ENCODE data around the gene FAM200A.
A peak's percentile ranks its signal among the peaks of the same experiment; 100 is the strongest.
"Not testable (repeated sequence)": the region's sequence is repeated elsewhere in the genome, so short reads cannot be mapped to it uniquely, and the experiment has no call there.

Gene FAM200A

GRCh38 chr7:99551767-99552463 is at the start of gene FAM200A:
FAM200A (minus strand) TSS chr7:99552114; CDS start chr7:99548407, 3,707 bp downstream.
- Mint-ChIP-seq H3K27me3 (no peaks in the 10 kb centered on the region), H3K4me1 (peaks cover 39% of the 10 kb centered on the region), H3K9me3 (peaks cover 7% of the 10 kb centered on the region), H3K36me3 (peaks cover 59% of the 10 kb centered on the region), H3K27ac (peak within 1 kb of the TSS; percentile 89), H3K4me3 (peak within 1 kb of the TSS; percentile 83)
- DNase-seq = peak; percentile 90
- CTCF ChIA-PET = no interaction called here

GRCh38 chr7:99599836-99600235 is 47.9 kb upstream of the FAM200A start:
- Mint-ChIP-seq H3K36me3 (no peaks in the 10 kb centered on the region), H3K4me1 (peaks cover 8% of the 10 kb centered on the region), H3K27ac (no peak overlapping the region), H3K9me3 (no peaks in the 10 kb centered on the region), H3K27me3 (no peaks in the 10 kb centered on the region), H3K4me3 (no peak overlapping the region)
- CTCF ChIA-PET = no interaction called here
- no peak for DNase-seq

- Mint-ChIP-seq H3K4me3 (no peak within 1 kb of the TSS), H3K9me3 (no peaks in the 10 kb centered on the region), H3K4me1 (peaks cover 5% of the 10 kb centered on the region), H3K27ac (no peak within 1 kb of the TSS), H3K36me3 (no peaks in the 10 kb centered on the region), H3K27me3 (no peaks in the 10 kb centered on the region)
- peak; percentile 77 for DNase-seq
- CTCF ChIA-PET = no interaction called here
These were observed 46.0 kb upstream of the FAM200A start, which contains the start of gene TMEM225B for GRCh38 chr7:99597762-99598501. TMEM225B (plus strand) TSS chr7:99598267; CDS start chr7:99604389, 6,122 bp downstream.

DNA sequence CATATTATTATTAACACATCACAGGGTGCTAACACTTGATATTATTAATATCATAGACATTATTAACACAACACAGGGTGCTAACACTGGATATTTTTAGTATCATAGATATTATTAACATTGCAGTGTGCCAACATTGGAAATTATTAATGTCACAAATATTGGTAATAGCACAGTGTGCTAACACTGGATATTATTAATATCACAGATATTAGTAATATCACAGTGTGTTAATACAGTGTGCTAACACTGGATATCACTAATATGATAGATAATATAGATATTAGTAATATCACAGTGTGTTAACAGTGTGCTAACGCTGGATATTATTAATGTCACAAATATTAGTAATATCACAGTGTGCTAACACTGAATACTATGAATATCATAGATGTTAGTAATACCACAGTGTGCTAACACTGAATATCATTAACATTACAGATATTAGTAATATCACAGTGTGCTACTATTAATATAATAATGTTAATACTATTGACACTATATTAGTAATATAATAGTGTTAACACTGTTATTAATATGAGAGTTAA is 44.6 kb upstream of the FAM200A start:
- no peaks in the 10 kb centered on the region for H3K36me3 Mint-ChIP-seq
- no peaks in the 10 kb centered on the region for H3K9me3 Mint-ChIP-seq
- H3K4me1 Mint-ChIP-seq = no peaks in the 10 kb centered on the region
- no peaks in the 10 kb centered on the region for H3K27me3 Mint-ChIP-seq
- no peak for DNase-seq
- CTCF ChIA-PET = no interaction called here
- H3K27ac Mint-ChIP-seq = no peak overlapping the region
- no peak overlapping the region for H3K4me3 Mint-ChIP-seq

- H3K27ac Mint-ChIP-seq = no peak overlapping the region
- no peaks in the 10 kb centered on the region for H3K4me1 Mint-ChIP-seq
- H3K36me3 Mint-ChIP-seq = no peaks in the 10 kb centered on the region
- no peak overlapping the region for H3K4me3 Mint-ChIP-seq
- H3K27me3 Mint-ChIP-seq = no peaks in the 10 kb centered on the region
- no peaks in the 10 kb centered on the region for H3K9me3 Mint-ChIP-seq
- DNase-seq = no peak
- CTCF ChIA-PET = no interaction called here
These were observed 43.2 kb upstream of the FAM200A start for GRCh38 chr7:99594948-99595745.

- Mint-ChIP-seq H3K4me3 (no peak overlapping the region), H3K9me3 (no peaks in the 10 kb centered on the region), H3K27me3 (peaks cover 4% of the 10 kb centered on the region), H3K36me3 (no peaks in the 10 kb centered on the region), H3K27ac (no peak overlapping the region), H3K4me1 (no peaks in the 10 kb centered on the region)
- DNase-seq = no peak
- CTCF ChIA-PET = no interaction called here
These were observed 37.0 kb upstream of the FAM200A start for GRCh38 chr7:99588868-99589267.

DNA sequence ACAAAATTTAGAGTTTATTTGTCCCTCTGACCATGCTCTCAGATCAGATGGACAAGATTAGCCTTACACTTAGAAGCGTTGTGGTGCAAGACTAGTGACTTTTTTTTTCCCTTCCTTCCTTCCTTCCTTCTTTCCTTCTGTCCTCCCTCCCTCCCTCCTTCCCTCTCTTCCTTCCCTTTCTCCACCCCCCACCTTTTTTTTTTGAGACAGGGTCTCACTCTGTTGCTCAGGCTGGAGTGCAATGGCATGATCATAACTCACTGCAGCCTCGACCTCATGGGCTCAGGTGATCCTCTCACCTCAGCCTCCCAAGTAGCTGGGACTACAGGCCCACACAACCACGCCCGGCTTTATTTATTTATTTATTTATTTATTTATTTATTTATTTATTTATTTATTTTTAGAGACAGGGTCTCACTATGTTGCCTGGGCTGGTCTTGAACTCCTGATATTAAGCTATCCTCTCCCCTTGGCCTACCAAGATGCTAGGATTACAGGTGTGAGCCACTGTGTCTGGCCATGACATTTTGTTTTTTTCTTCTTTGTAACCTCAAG is 28.9 kb upstream of the FAM200A start:
- CTCF ChIA-PET = interaction anchor here (0.7 to 0.8 kb wide), 2 partner anchors 23 to 121 kb away, joined by 3 read pairs; no protein-coding TSS in a partner anchor
- not testable (repeated sequence) for H3K27ac Mint-ChIP-seq, H3K36me3 Mint-ChIP-seq, H3K9me3 Mint-ChIP-seq, DNase-seq
- peak overlapping the region; percentile 67 for H3K4me3 Mint-ChIP-seq
- peaks cover 17% of the 10 kb centered on the region for H3K4me1 Mint-ChIP-seq
- H3K27me3 Mint-ChIP-seq = peaks cover 17% of the 10 kb centered on the region

GRCh38 chr7:99579956-99580777 is 28.3 kb upstream of the FAM200A start:
- DNase-seq = peak; percentile 57
- Mint-ChIP-seq H3K27me3 (peaks cover 17% of the 10 kb centered on the region), H3K4me1 (peaks cover 17% of the 10 kb centered on the region), H3K9me3 (no peaks in the 10 kb centered on the region), H3K27ac (no peak overlapping the region), H3K4me3 (peak overlapping the region; percentile 67), H3K36me3 (no peaks in the 10 kb centered on the region)
- CTCF ChIA-PET = interaction anchor here (0.7 to 0.8 kb wide), 2 partner anchors 23 to 120 kb away, joined by 3 read pairs; no protein-coding TSS in a partner anchor

- CTCF ChIA-PET = no interaction called here
- peaks cover 17% of the 10 kb centered on the region for H3K4me1 Mint-ChIP-seq
- DNase-seq = no peak
These were observed 27.5 kb upstream of the FAM200A start for GRCh38 chr7:99579281-99579955.

DNA sequence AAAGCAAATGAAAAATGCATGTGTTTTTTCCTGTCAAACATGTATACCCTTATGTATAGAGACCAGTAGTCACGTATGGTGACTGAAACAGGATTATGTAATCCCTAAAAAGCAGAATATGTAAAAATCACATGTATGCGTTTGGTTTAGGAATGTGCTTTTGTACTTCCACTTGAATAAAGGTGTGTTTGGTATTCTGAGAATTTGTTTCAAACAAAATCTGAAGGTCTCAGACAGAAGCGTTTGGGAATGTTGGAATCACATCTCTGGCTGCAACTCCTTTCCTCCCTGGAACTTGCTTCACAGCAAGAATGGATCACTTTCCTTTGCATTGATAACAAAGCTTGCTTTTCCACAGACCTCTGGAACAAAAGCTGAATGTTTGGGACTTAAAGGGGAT is 24.3 kb upstream of the FAM200A start:
- Mint-ChIP-seq H3K27me3 (peaks cover 9% of the 10 kb centered on the region), H3K4me3 (no peak overlapping the region), H3K36me3 (peaks cover 26% of the 10 kb centered on the region), H3K9me3 (no peaks in the 10 kb centered on the region), H3K4me1 (peaks cover 17% of the 10 kb centered on the region), H3K27ac (no peak overlapping the region)
- CTCF ChIA-PET = no interaction called here
- no peak for DNase-seq

More at GRCh38 chr7:99579281-99579955, 27.5 kb upstream of the FAM200A start:
- H3K27ac Mint-ChIP-seq = no peak overlapping the region
- peak overlapping the region; percentile 67 for H3K4me3 Mint-ChIP-seq
- H3K36me3 Mint-ChIP-seq = no peaks in the 10 kb centered on the region
- H3K9me3 Mint-ChIP-seq = no peaks in the 10 kb centered on the region
- H3K27me3 Mint-ChIP-seq = peaks cover 13% of the 10 kb centered on the region

DNA sequence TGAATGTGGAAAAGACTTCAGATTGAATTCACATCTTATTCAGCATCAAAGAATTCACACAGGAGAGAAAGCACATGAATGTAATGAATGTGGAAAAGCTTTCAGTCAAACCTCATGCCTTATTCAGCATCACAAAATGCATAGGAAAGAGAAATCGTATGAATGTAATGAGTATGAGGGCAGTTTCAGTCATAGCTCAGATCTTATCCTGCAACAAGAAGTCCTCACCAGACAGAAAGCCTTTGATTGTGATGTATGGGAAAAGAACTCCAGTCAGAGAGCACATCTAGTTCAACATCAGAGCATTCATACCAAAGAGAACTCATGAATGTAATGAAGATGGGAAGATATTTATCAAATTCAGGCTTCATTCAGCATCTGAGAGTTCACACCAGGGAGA is 21.3 kb upstream of the FAM200A start:
- Mint-ChIP-seq H3K4me1 (no peaks in the 10 kb centered on the region), H3K4me3 (no peak overlapping the region), H3K36me3 (peaks cover 44% of the 10 kb centered on the region), H3K9me3 (no peaks in the 10 kb centered on the region), H3K27me3 (no peaks in the 10 kb centered on the region), H3K27ac (no peak overlapping the region)
- no peak for DNase-seq
- CTCF ChIA-PET = interaction anchor here (1.0 kb wide), 1 partner anchor 35 kb away, joined by 3 read pairs; no protein-coding TSS in a partner anchor

DNA sequence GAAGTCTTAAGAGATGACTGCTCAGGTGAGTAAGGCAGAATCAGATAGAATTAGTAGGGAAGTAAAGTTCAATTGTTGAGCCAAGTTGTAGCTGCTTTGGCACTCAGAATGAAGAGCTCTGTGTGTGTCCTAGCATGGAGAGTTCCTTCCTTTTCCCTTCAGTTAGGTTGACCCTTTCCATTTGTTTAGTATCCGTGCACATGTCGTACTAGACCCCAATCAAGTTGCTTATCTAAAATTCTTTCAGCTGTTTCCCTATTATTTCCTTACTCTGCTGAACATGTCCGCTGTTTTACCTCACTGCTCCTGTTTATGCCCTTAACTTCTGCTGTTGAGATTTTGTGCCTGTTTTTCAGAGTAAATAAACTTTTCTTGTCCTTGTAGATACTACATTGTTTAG is 19.9 kb upstream of the FAM200A start:
- CTCF ChIA-PET = no interaction called here

DNA sequence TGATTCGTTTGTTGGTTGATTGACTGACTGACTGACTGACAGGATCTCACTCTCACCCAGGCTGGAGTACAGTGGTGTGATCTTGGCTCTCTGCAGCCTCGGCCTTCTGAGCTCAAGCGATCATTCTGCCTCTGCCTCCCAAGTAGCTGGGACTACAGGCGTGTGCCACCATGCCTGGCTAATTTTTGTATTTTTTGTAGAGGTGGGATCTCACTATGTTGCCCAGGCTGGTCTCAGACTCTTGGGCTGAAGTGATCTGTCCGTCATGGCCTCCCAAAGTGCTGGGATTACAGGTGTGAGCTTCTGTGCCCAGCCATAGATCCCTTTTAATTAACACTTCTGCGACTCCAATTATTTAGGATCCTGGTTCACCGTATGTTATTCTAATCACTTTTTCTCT is 16.9 kb upstream of the FAM200A start:
- DNase-seq, H3K9me3 Mint-ChIP-seq, H3K27me3 Mint-ChIP-seq, H3K27ac Mint-ChIP-seq, CTCF ChIA-PET, H3K4me1 Mint-ChIP-seq, H3K4me3 Mint-ChIP-seq: not testable (repeated sequence)
- peaks cover 62% of the 10 kb centered on the region for H3K36me3 Mint-ChIP-seq

More for the DNA sequence above, 19.9 kb upstream of the FAM200A start:
- Mint-ChIP-seq H3K36me3 (peaks cover 44% of the 10 kb centered on the region), H3K27ac (no peak overlapping the region), H3K27me3 (no peaks in the 10 kb centered on the region), H3K9me3 (no peaks in the 10 kb centered on the region), H3K4me3 (no peak overlapping the region), H3K4me1 (no peaks in the 10 kb centered on the region)
- DNase-seq = no peak

All from activated naive CD4-positive, alpha-beta T cell treated with anti-CD3 and anti-CD28 coated beads, Interleukin-2, amount 10 ng/mL, durations not matched to agents 7 days and 5 days (primary cell).